ENCODE data around the gene C11orf54. TPM values are rescaled to one million over a fixed set of nuclear protein-coding genes. Genes with fewer than 3 reads are reported as not detected.
"Not testable (repeated sequence)": the region's sequence is repeated elsewhere in the genome, so short reads cannot be mapped to it uniquely, and the experiment has no call there.

Gene C11orf54
- total RNA-seq, 1 donor, result 30.6 TPM

- DNase-seq (ENCODE audit: low read depth), result no peak
- no peak for TF ChIP-seq CTCF (IDR thresholded peaks at IDR 0.05; ENCODE audit: insufficient read depth, low read length)
- no peak overlapping the region for H3K4me3 ChIP-seq (ENCODE audit: low read depth, low read length)
Observed at GRCh38 chr11:93772123-93772522, 30.7 kb downstream of the C11orf54 start.

GRCh38 chr11:93773045-93773477 is 31.6 kb downstream of the C11orf54 start:
- no peak for DNase-seq (ENCODE audit: low read depth)
- TF ChIP-seq CTCF (IDR thresholded peaks at IDR 0.05; ENCODE audit: insufficient read depth, low read length), result no peak

GRCh38 chr11:93773601-93774200 is 32.2 kb downstream of the C11orf54 start:
- no peak for DNase-seq (ENCODE audit: low read depth)
- no peak for TF ChIP-seq CTCF (IDR thresholded peaks at IDR 0.05; ENCODE audit: insufficient read depth, low read length)
- no peak overlapping the region for H3K4me3 ChIP-seq (ENCODE audit: low read depth, low read length)

More at GRCh38 chr11:93773045-93773477, 31.6 kb downstream of the C11orf54 start:
- no peak overlapping the region for H3K4me3 ChIP-seq (ENCODE audit: low read depth, low read length)

- not testable (repeated sequence) for H3K4me3 ChIP-seq (ENCODE audit: low read depth, low read length); DNase-seq (ENCODE audit: low read depth)
Observed at GRCh38 chr11:93774560-93774959, 33.1 kb downstream of the C11orf54 start.

GRCh38 chr11:93775289-93775688 is 33.8 kb downstream of the C11orf54 start:
- DNase-seq (ENCODE audit: low read depth), result no peak
- peak; percentile 17 for TF ChIP-seq CTCF (IDR thresholded peaks at IDR 0.05; ENCODE audit: insufficient read depth, low read length)

GRCh38 chr11:93783362-93783761 is 41.9 kb downstream of the C11orf54 start:
- H3K4me3 ChIP-seq (ENCODE audit: low read depth, low read length), result peak overlapping the region; percentile 97
- no peak for TF ChIP-seq CTCF (IDR thresholded peaks at IDR 0.05; ENCODE audit: insufficient read depth, low read length)
- no peak for DNase-seq (ENCODE audit: low read depth)

More at GRCh38 chr11:93775289-93775688, 33.8 kb downstream of the C11orf54 start:
- H3K4me3 ChIP-seq (ENCODE audit: low read depth, low read length), result no peak overlapping the region

GRCh38 chr11:93783765-93784144 is 42.3 kb downstream of the C11orf54 start:
- TF ChIP-seq CTCF (IDR thresholded peaks at IDR 0.05; ENCODE audit: insufficient read depth, low read length), result no peak
- peak overlapping the region; percentile 97 for H3K4me3 ChIP-seq (ENCODE audit: low read depth, low read length)
- DNase-seq (ENCODE audit: low read depth), result no peak
